NT2/D1 (cell line): ENCODE results near the gene PAPPA2.

Source experiments
- SUZ12 ChIP-seq: IDR thresholded peaks from 2 replicates; pipeline ENCODE4 v1.6.1; 2011; ENCODE audit not compliant: insufficient read length, insufficient read depth; ENCODE audit errors: extremely low read depth
- YY1 ChIP-seq: IDR thresholded peaks from 2 replicates; pipeline ENCODE4 v1.6.1; 2011; ENCODE audit not compliant: insufficient read length, insufficient read depth
- ZNF274 ChIP-seq: IDR thresholded peaks from 2 replicates; pipeline ENCODE4 v1.6.1; 2011; ENCODE audit warnings: mild to moderate bottlenecking, low read depth, low read length

GRCh38 chr1:176448340-176448739, 14.6 kb upstream of the PAPPA2 start:
- TF ChIP-seq ZNF274 (no peak), YY1 (no peak), SUZ12 (no peak)
